IMR-90 (cell line): Measurements from ENCODE around the gene HOXA13. TPM values are rescaled to one million over a fixed set of nuclear protein-coding genes. Genes with fewer than 3 reads are reported as not detected.

Experiments used
- ATAC-seq: fragments of 200-7000 bp; cut with Tn5 transposase; 2 replicates; pipeline ENCODE4 v1.9.1; 2020; ENCODE audit warnings: low read depth, mild to moderate bottlenecking, moderate library complexity
- BruUV-seq: library from RNA; stranded (reverse); fragments of 400-500 nt; replicated peaks from 2 replicates; lab custom pipeline; 2021; lab: Mats Ljungman, UMichigan
- CTCF ChIA-PET: fragments of 300-600 bp; formaldehyde crosslinking; extraction: SDS; loops from one replicate; lab custom pipeline; 2021; ENCODE audit warnings: antibody characterized with exemption; lab: Yijun Ruan, JAX
- POLR2A ChIA-PET: fragments of 300-600 bp; sonication (Branson Sonifier 250); formaldehyde crosslinking; loops from one replicate; lab custom pipeline; 2022; ENCODE audit warnings: antibody characterized with exemption; ENCODE audit not compliant: unreplicated experiment; lab: Charles Lee
- DNase-seq: peaks from one replicate; pipeline ENCODE4 v3.0.0; 2013
- H2AFZ ChIP-seq: replicated peaks from 2 replicates; pipeline ENCODE3; 2013; ENCODE audit warnings: low read length, mild to moderate bottlenecking; ENCODE audit not compliant: poor library complexity
- H2AK5ac ChIP-seq: 2 replicates; pipeline ENCODE4 v1.6.1; 2013; ENCODE audit warnings: low read depth, low read length, inconsistent platforms
- H2AK9ac ChIP-seq: replicated peaks from 2 replicates; pipeline ENCODE3; 2013; ENCODE audit warnings: mild to moderate bottlenecking, low read depth, low read length, moderate library complexity; ENCODE audit not compliant: poor library complexity
- H2BK120ac ChIP-seq: 2 replicates; pipeline ENCODE4 v1.6.1; 2013; ENCODE audit warnings: low read depth, low read length, inconsistent platforms
- H2BK15ac ChIP-seq: 3 replicates; pipeline ENCODE4 v1.6.1; 2013; ENCODE audit warnings: low read depth, low read length, inconsistent platforms
- H2BK20ac ChIP-seq: 2 replicates; pipeline ENCODE4 v1.6.1; 2013; ENCODE audit warnings: low read depth, mild to moderate bottlenecking, inconsistent platforms, low read length, moderate library complexity
- H2BK5ac ChIP-seq: 2 replicates; pipeline ENCODE4 v1.6.1; 2013; ENCODE audit warnings: mild to moderate bottlenecking, low read depth, low read length, inconsistent platforms; ENCODE audit not compliant: poor library complexity, severe bottlenecking
- H3K14ac ChIP-seq: replicated peaks from 2 replicates; pipeline ENCODE4 v1.6.1; 2013; ENCODE audit warnings: low read depth, low read length, inconsistent platforms
- H3K18ac ChIP-seq: 2 replicates; pipeline ENCODE4 v1.6.1; 2013; ENCODE audit warnings: low read depth, low read length, control low read depth
- H3K23ac ChIP-seq: 2 replicates; pipeline ENCODE4 v1.6.1; 2013; ENCODE audit warnings: low read depth, low read length, inconsistent platforms
- H3K27ac ChIP-seq: 2 replicates; pipeline ENCODE4 v1.5.1; 2013; ENCODE audit warnings: mild to moderate bottlenecking, control low read depth, low read length; ENCODE audit not compliant: insufficient read depth
- H3K27me3 ChIP-seq: 2 replicates; pipeline ENCODE4 v1.6.1; 2013; ENCODE audit warnings: low read length; ENCODE audit not compliant: control insufficient read depth, insufficient read depth
- H3K36me3 ChIP-seq: 2 replicates; pipeline ENCODE4 v1.6.1; 2013; ENCODE audit warnings: low read length, mixed read lengths; ENCODE audit not compliant: control insufficient read depth, insufficient read depth
- H3K4ac ChIP-seq: 2 replicates; pipeline ENCODE4 v1.6.1; 2013; ENCODE audit warnings: low read depth, low read length, inconsistent platforms
- H3K4me1 ChIP-seq: 2 replicates; pipeline ENCODE4 v1.6.1; 2013; ENCODE audit warnings: low read length, mixed read lengths; ENCODE audit not compliant: control insufficient read depth, insufficient read depth
- H3K4me2 ChIP-seq: 2 replicates; pipeline ENCODE4 v1.6.1; 2013; ENCODE audit warnings: low read depth, mild to moderate bottlenecking, control low read depth, low read length, moderate library complexity
- H3K4me3 ChIP-seq: 2 replicates; pipeline ENCODE4 v1.5.1; 2013; ENCODE audit warnings: low read depth, mild to moderate bottlenecking, control low read depth, low read length, moderate library complexity; ENCODE audit not compliant: insufficient read depth
- H3K56ac ChIP-seq: 2 replicates; pipeline ENCODE4 v1.6.1; 2013; ENCODE audit warnings: low read length, inconsistent platforms; ENCODE audit not compliant: insufficient read depth; ENCODE audit errors: extremely low read depth
- H3K79me1 ChIP-seq, 2 experiments: 2 replicates each; pipeline ENCODE4 v1.6.1; 2013; ENCODE audit warnings: low read length in 2 of 2, inconsistent platforms in 1 of 2, low read depth in 1 of 2
- H3K9ac ChIP-seq: 2 replicates; pipeline ENCODE4 v1.6.1; 2013; ENCODE audit warnings: low read depth, low read length, control low read depth
- H3K9me1 ChIP-seq: 2 replicates; pipeline ENCODE4 v1.6.1; 2013; ENCODE audit warnings: low read length, inconsistent platforms; ENCODE audit not compliant: insufficient read depth
- H3K9me3 ChIP-seq: 2 replicates; pipeline ENCODE4 v1.6.1; 2013; ENCODE audit warnings: low read length; ENCODE audit not compliant: control insufficient read depth, insufficient read depth
- H4K20me1 ChIP-seq: 2 replicates; pipeline ENCODE4 v1.6.1; 2013; ENCODE audit warnings: low read length, inconsistent platforms; ENCODE audit not compliant: insufficient read depth
- H4K5ac ChIP-seq: 2 replicates; pipeline ENCODE4 v1.6.1; 2013; ENCODE audit warnings: mild to moderate bottlenecking, low read depth, low read length, control low read depth
- H4K8ac ChIP-seq, 2 experiments: 2 replicates each; pipeline ENCODE4 v1.6.1; 2013; ENCODE audit warnings: low read depth in 2 of 2, low read length in 2 of 2, control low read depth in 1 of 2, inconsistent platforms in 1 of 2
- H4K91ac ChIP-seq: 2 replicates; pipeline ENCODE4 v1.6.1; 2013; ENCODE audit warnings: low read depth, low read length, inconsistent platforms; ENCODE audit not compliant: insufficient read depth
- BHLHE40 ChIP-seq: fragments of 150-350 bp; IDR thresholded peaks from 2 replicates; pipeline ENCODE4 v1.6.1; 2016; ENCODE audit warnings: mild to moderate bottlenecking, low read depth, low read length
- CEBPB ChIP-seq: IDR thresholded peaks from 2 replicates; pipeline ENCODE4 v1.6.1; 2012; ENCODE audit warnings: low read depth, low read length, improper control_type of control experiment
- CHD1 ChIP-seq: IDR thresholded peaks from 2 replicates; pipeline ENCODE4 v1.6.1; 2012; ENCODE audit warnings: low read depth, low read length, improper control_type of control experiment
- FOS ChIP-seq: fragments of 150-350 bp; IDR thresholded peaks from 2 replicates; pipeline ENCODE4 v1.6.1; 2016; ENCODE audit warnings: low read depth, low read length
- MAFK ChIP-seq: IDR thresholded peaks from 2 replicates; pipeline ENCODE4 v1.6.1; 2012; ENCODE audit warnings: low read depth, low read length, improper control_type of control experiment
- MAZ ChIP-seq: IDR thresholded peaks from 2 replicates; pipeline ENCODE4 v1.6.1; 2012; ENCODE audit warnings: low read depth, mild to moderate bottlenecking, low read length, improper control_type of control experiment, moderate library complexity, borderline replicate concordance
- MXI1 ChIP-seq: IDR thresholded peaks from 2 replicates; pipeline ENCODE4 v1.6.1; 2012; ENCODE audit warnings: low read depth, mild to moderate bottlenecking, low read length, moderate library complexity, borderline replicate concordance
- NFE2L2 ChIP-seq: fragments of 150-350 bp; IDR thresholded peaks from 2 replicates; pipeline ENCODE4 v1.6.1; 2016; ENCODE audit warnings: low read depth, mild to moderate bottlenecking, low read length
- RAD21 ChIP-seq: IDR thresholded peaks from 2 replicates; pipeline ENCODE4 v1.6.1; 2012; ENCODE audit warnings: low read length, improper control_type of control experiment
- RFX5 ChIP-seq: IDR thresholded peaks from 2 replicates; pipeline ENCODE4 v1.8.0; 2012; ENCODE audit warnings: low read depth, mild to moderate bottlenecking, low read length, moderate library complexity
- SMC3 ChIP-seq: fragments of 150-350 bp; IDR thresholded peaks from 2 replicates; pipeline ENCODE4 v1.6.1; 2016; ENCODE audit warnings: low read depth, mild to moderate bottlenecking, antibody characterized with exemption, low read length, moderate library complexity
- WGBS, 2 experiments: methylation state at CpG; one replicate each; pipeline versions ENCODE4 v1.1.5 to v1.1.7; 2013; ENCODE audit warnings: missing lambda C conversion rate in 2 of 2; ENCODE audit not compliant: insufficient read length in 1 of 2; ENCODE audit errors: extremely low coverage in 2 of 2; 5-methylcytosine and 5-hydroxymethylcytosine counted together
- dilution Hi-C: fragments of 300-500 bp; cut with HindIII; formaldehyde crosslinking; loops from one replicate; pipeline ENCODE4 v1.14.3; 2018; ENCODE audit warnings: low sequenced_read_pairs; ENCODE audit not compliant: unreplicated experiment
- in situ Hi-C: fragments of 300-500 bp; cut with MboI; formaldehyde crosslinking; loops from 3 replicates; pipeline ENCODE4 v1.14.3; 2019; ENCODE audit warnings: low sequenced_read_pairs, inconsistent platforms, mixed read lengths
- intact Hi-C: fragments of 100-400 bp; cut with micrococcal nuclease; formaldehyde crosslinking; loops from 2 replicates; pipeline ENCODE4 v1.10.0; 2022
- polyA plus RNA-seq, 3 experiments: library from polyadenylated mRNA; depleted of rRNA; stranded (reverse); fragments of >200 nt; gene quantifications; 2 replicates each; pipeline ENCODE4 v1.2.3, GENCODE V29; 2012; ENCODE audit warnings: low replicate concordance in 1 of 3
- total RNA-seq: library from RNA; depleted of rRNA; stranded (reverse); fragments of >200 nt; gene quantifications from 2 replicates; pipeline ENCODE4 v1.2.3, GENCODE V29; 2012
- TF ChIP-seq, protein P1 (sequence below): conservative IDR thresholded peaks from 2 replicates; pipeline ENCODE4 v1.5.1; 2012; ENCODE audit warnings: mild to moderate bottlenecking, low read depth, low read length, improper control_type of control experiment

Gene HOXA13
- total and polyA plus RNA-seq, 2 of the 4 experiments (the other 2 are of a cell fraction), result not detected

DNA sequence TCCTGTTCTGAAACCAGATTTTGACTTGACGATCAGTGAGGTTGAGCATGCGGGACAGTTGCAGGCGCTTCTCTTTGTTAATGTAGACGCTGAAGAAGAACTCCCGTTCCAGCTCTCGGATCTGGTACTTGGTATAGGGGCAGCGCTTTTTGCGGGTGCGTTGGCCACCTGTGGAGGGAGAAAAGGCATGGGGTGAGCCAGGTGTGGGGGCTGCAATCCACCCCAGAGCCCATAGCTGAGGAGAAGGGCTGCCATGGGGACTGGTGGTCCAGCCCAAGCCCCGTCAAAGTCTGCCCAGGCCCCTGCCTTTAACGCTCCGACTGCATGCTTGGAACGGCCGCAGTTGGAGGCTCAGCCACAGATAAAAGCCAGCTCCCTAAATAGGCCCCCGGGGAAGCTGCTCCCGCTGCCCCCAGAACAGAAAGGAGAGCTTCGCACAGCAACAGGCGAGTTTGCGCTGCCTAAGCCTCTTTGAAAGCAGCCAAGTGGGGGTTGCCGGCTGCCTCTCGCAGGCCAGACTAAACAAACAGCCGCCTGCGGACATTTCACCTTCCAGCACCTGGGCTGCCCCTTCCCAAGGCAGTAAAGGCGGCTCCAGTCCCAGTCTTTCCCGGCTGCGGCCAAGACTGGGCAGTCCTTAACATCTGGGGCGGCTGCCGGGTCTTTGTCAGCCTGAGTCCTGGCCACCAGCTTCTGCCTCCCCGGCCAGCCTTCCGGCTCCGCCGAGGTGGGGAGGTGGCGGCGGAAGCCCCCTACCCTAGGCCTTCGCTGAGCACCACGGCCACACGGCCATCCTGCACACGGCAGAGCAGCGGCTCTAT lies 16.8 kb downstream of the HOXA13 start:
- no peak overlapping the region for H2AFZ ChIP-seq
- no peaks in the 10 kb centered on the region for H3K36me3 ChIP-seq
- H3K4ac ChIP-seq, result no peak overlapping the region
- no peaks in the 10 kb centered on the region for H3K79me1 ChIP-seq
- no peak for DNase-seq
- peaks cover 7% of the 10 kb centered on the region; the same call in 1 of the 2 replicates for H3K9me3 ChIP-seq
- H3K27ac ChIP-seq, result no peak overlapping the region
- dilution Hi-C loops (no loop called here), in situ Hi-C loops (no loop called here), intact Hi-C loops (no loop called here)
- H2BK5ac ChIP-seq, result no peak overlapping the region
- H3K4me2 ChIP-seq, result no peak overlapping the region
- ChIA-PET CTCF (interaction anchor here (1.3 kb wide), 1 partner anchor 22 kb away, joined by 3 read pairs; no protein-coding TSS in a partner anchor), POLR2A (no interaction called here)
- no peak overlapping the region for H3K56ac ChIP-seq
- H3K4me1 ChIP-seq, result peaks cover 3% of the 10 kb centered on the region; the same call in 1 of the 2 replicates
- H3K9me1 ChIP-seq, result no peaks in the 10 kb centered on the region
- H4K5ac ChIP-seq, result no peak overlapping the region
- no peak overlapping the region for H3K14ac ChIP-seq
- ATAC-seq, result no peak
- H4K91ac ChIP-seq, result no peak overlapping the region
- 10% methylated on average over 13 of the region's 39 CpGs; no CpG with 5 or more reads in 1 of the 2 experiments for WGBS, 2 experiments
- no peak overlapping the region for H3K18ac ChIP-seq
- no peak overlapping the region for H4K8ac ChIP-seq
- no peak overlapping the region for H3K9ac ChIP-seq
- H2BK20ac ChIP-seq, result no peak overlapping the region
- no peak overlapping the region for H2AK9ac ChIP-seq
- H4K20me1 ChIP-seq, result peaks cover 17% of the 10 kb centered on the region; the same call in 1 of the 2 replicates
- BruUV-seq, result no TSS peak
- H2AK5ac ChIP-seq, result no peak overlapping the region
- TF ChIP-seq RAD21 (no peak), SMC3 (no peak), MAZ (no peak), MAFK (no peak), MXI1 (no peak), RFX5 (no peak), FOS (no peak), BHLHE40 (no peak), NFE2L2 (no peak), CHD1 (no peak), CEBPB (no peak)
- TF ChIP-seq, protein P1, sequence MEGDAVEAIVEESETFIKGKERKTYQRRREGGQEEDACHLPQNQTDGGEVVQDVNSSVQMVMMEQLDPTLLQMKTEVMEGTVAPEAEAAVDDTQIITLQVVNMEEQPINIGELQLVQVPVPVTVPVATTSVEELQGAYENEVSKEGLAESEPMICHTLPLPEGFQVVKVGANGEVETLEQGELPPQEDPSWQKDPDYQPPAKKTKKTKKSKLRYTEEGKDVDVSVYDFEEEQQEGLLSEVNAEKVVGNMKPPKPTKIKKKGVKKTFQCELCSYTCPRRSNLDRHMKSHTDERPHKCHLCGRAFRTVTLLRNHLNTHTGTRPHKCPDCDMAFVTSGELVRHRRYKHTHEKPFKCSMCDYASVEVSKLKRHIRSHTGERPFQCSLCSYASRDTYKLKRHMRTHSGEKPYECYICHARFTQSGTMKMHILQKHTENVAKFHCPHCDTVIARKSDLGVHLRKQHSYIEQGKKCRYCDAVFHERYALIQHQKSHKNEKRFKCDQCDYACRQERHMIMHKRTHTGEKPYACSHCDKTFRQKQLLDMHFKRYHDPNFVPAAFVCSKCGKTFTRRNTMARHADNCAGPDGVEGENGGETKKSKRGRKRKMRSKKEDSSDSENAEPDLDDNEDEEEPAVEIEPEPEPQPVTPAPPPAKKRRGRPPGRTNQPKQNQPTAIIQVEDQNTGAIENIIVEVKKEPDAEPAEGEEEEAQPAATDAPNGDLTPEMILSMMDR, result no peak
- peaks cover 87% of the 10 kb centered on the region for H3K27me3 ChIP-seq
- no peak overlapping the region for H2BK120ac ChIP-seq
- no peak overlapping the region for H3K4me3 ChIP-seq
- H3K23ac ChIP-seq, result no peak overlapping the region
- H2BK15ac ChIP-seq, result no peak overlapping the region
